Duodenal mucosa (tissue), 2 donors: ENCODE data around the gene NIM1K.

ENCODE experiments used
- H3K27ac ChIP-seq: one replicate; pipeline ENCODE4 v1.7.0; 2013; ENCODE audit warnings: low read depth, low read length
- H3K27me3 ChIP-seq, 2 donors: one replicate each; pipeline ENCODE4 v1.7.0; 2013; ENCODE audit warnings: low read length in 2 of 2, control low read depth in 1 of 2; ENCODE audit not compliant: insufficient read depth in 2 of 2, control insufficient read depth in 1 of 2
- H3K36me3 ChIP-seq, 2 donors: one replicate each; pipeline ENCODE4 v1.7.0; 2013; ENCODE audit warnings: low read length in 2 of 2, control low read depth in 1 of 2; ENCODE audit not compliant: insufficient read depth in 2 of 2, control insufficient read depth in 1 of 2
- H3K4me1 ChIP-seq, 2 donors: one replicate each; pipeline ENCODE4 v1.7.0; 2013; ENCODE audit warnings: low read length in 2 of 2, control low read depth in 1 of 2; ENCODE audit not compliant: insufficient read depth in 2 of 2, control insufficient read depth in 1 of 2
- H3K4me3 ChIP-seq, 2 donors: one replicate each; pipeline ENCODE4 v1.7.0; 2013; ENCODE audit warnings: low read length in 2 of 2, low read depth in 1 of 2
- H3K9ac ChIP-seq, 2 donors: one replicate each; pipeline ENCODE4 v1.7.0; 2013; ENCODE audit warnings: low read length in 2 of 2, low read depth in 1 of 2
- H3K9me3 ChIP-seq, 2 donors: one replicate each; pipeline ENCODE4 v1.7.0; 2013; ENCODE audit warnings: low read length in 2 of 2, control low read depth in 1 of 2; ENCODE audit not compliant: control insufficient read depth in 1 of 2

The NIM1K gene

DNA sequence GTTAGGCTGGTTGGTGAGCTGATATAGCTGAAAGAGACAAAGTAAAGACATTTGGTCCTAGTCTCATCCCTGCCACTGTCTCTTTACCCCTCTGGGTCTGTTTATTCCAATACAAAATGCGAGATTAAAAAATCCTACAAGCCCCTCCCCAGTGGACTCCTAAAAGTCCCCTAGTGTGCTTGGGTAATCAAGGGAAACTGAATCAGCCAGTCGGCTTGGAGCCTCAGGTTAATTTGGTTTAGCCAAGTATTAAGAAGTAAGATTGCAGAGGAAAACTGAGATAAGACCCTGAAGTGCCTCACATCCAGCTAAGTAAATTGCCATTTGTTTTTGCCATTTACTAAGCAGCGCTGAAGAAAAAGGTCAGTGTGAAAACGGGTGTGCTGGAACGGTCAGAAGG is 10.4 kb downstream of the NIM1K start:
- H3K9ac ChIP-seq, result no peak overlapping the region
- no peaks in the 10 kb centered on the region for H3K4me1 ChIP-seq
- no peak overlapping the region for H3K4me3 ChIP-seq
- H3K27ac ChIP-seq, result no peak overlapping the region
- no peaks in the 10 kb centered on the region for H3K9me3 ChIP-seq
- H3K27me3 ChIP-seq, result peaks cover 0 to 3% of the 10 kb centered on the region in 2 donors
- no peaks in the 10 kb centered on the region for H3K36me3 ChIP-seq

DNA sequence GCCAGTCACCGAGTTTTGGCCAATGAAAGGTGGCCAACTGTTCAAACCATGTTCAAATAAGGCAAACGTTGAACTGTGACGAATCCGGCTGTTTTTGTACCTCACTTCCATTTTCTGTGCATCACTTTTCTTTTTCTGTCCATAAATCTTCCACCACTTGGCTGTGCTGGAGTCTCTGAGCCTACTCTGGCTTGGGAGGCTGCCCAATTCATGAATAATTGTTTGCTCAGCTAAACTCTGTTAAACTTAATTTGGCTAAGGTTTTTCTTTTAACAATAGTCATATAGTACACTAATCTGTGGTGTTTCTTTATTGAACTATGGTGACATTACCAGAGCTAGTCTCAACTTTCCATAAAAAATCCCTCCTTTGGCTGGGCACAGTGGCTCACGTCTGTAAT is 11.3 kb downstream of the NIM1K start:
- Histone ChIP-seq H3K9me3 (no peaks in the 10 kb centered on the region), H3K4me3 (no peak overlapping the region), H3K4me1 (no peaks in the 10 kb centered on the region), H3K9ac (no peak overlapping the region), H3K27ac (no peak overlapping the region), H3K27me3 (peaks cover 0 to 3% of the 10 kb centered on the region in 2 donors), H3K36me3 (no peaks in the 10 kb centered on the region)

DNA sequence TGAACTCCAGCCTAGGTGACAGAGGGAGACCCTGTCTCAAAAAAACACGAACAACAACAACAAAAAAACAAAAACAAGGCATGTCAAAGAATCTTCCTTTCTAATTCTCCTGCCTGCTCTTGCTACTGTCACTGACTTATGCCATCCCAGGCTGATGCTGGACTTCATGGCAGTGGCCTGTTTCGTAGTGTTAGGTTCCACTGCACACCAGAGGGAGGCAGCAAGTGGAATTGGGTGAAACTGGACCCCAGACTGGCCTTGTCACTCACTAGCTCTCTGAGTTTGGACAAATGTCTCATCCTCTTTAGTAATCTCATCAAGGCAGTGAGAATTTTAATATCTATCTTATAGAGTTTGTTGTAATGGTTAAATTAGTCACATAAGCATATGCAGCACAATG is 12.9 kb downstream of the NIM1K start:
- Histone ChIP-seq H3K9ac (no peak overlapping the region), H3K4me3 (no peak overlapping the region), H3K27me3 (peaks cover 0 to 3% of the 10 kb centered on the region in 2 donors), H3K9me3 (no peaks in the 10 kb centered on the region), H3K4me1 (peaks cover 4 to 6% of the 10 kb centered on the region in 2 donors), H3K36me3 (no peaks in the 10 kb centered on the region), H3K27ac (no peak overlapping the region)

DNA sequence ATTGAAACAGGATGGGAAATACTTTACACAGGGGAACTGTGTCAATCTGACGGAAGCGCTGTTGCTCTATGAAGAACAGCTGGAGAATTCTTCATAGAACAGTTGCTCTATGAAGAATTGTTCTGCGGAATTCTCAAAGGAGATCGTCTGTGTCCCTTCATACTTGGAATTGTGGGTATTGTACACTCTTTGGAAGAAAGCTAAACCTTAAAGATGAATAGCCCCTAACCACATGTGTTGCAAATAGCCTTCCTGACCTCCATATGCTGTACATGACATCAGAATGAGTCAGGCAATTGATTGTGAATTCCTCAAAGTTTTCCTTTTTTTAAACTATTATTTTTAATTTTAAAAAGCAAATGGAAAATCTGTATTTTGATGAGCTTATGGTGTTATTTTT is 15.6 kb downstream of the NIM1K start:
- Histone ChIP-seq H3K4me3 (no peak overlapping the region), H3K36me3 (no peaks in the 10 kb centered on the region), H3K27me3 (peaks cover 0 to 3% of the 10 kb centered on the region in 2 donors), H3K27ac (no peak overlapping the region), H3K4me1 (peaks cover 4 to 6% of the 10 kb centered on the region in 2 donors), H3K9ac (no peak overlapping the region), H3K9me3 (no peaks in the 10 kb centered on the region)

DNA sequence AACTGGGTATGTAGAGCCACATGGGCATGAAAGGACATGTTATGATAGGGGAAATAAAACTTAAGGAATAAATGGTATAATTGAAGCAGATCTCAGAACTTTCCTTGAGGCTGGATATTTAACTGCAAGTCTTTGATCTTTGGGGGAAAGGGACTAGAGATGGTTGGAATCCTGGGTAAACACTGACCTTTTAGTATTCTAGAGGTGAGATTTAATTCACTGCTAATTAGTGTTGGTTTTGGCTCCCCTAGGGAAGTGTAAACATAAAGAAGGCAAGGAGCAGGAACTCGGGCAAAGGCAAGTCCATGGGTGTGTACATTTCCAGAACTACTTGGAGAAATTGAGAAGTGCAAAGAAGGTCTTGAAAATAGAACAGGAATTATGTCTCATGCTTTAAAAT is 16.6 kb downstream of the NIM1K start:
- no peaks in the 10 kb centered on the region for H3K9me3 ChIP-seq
- H3K27ac ChIP-seq, result no peak overlapping the region
- no peak overlapping the region for H3K4me3 ChIP-seq
- no peak overlapping the region for H3K9ac ChIP-seq
- peaks cover 0 to 3% of the 10 kb centered on the region in 2 donors for H3K27me3 ChIP-seq
- H3K4me1 ChIP-seq, result peaks cover 4 to 6% of the 10 kb centered on the region in 2 donors
- no peaks in the 10 kb centered on the region for H3K36me3 ChIP-seq

DNA sequence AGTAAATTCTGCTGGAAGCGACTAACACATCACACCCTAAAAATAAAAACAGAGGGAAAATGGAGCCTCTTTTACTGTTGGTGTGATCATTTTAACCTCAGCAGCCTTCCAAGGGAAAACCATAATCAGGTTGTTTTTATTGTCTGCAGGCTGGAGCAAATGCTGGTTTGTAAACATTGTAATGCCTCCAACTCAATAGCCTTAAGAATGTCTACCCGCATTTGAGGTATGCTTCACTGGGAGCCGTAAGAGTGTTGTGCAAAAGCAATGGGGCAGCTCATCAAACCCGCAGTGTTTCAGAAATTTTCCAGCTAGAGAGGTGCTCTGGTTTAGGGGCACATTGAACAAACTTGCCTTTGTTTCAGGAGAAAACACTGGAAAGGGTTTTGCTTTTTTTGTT is 17.0 kb downstream of the NIM1K start:
- no peaks in the 10 kb centered on the region for H3K36me3 ChIP-seq
- no peak overlapping the region for H3K4me3 ChIP-seq
- peaks cover 4 to 6% of the 10 kb centered on the region in 2 donors for H3K4me1 ChIP-seq
- H3K27ac ChIP-seq, result no peak overlapping the region
- no peak overlapping the region for H3K9ac ChIP-seq
- H3K27me3 ChIP-seq, result peaks cover 0 to 3% of the 10 kb centered on the region in 2 donors
- H3K9me3 ChIP-seq, result no peaks in the 10 kb centered on the region

DNA sequence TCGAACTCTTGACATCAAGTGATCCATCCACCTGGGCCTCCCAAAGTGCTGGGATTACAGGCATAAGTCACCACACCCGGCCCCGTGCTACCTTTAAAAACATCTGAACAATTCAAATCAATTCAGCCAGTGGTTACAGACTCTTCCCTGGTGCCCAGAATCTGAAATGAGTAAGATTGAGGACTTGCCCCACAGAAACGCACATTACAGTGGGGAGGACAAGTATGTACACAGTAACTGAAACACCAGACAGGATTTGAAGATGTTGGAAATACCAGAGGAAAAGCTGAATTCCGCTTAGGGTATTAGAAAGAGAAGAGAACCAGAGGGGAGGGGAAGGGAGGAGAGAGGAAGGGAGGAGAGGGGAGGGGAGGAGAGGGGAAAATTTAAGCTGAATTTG is 17.8 kb downstream of the NIM1K start:
- no peaks in the 10 kb centered on the region for H3K36me3 ChIP-seq
- H3K4me1 ChIP-seq, result peaks cover 4 to 6% of the 10 kb centered on the region in 2 donors
- peaks cover 0 to 3% of the 10 kb centered on the region in 2 donors for H3K27me3 ChIP-seq
- H3K9ac ChIP-seq, result no peak overlapping the region
- no peaks in the 10 kb centered on the region for H3K9me3 ChIP-seq
- no peak overlapping the region for H3K4me3 ChIP-seq
- H3K27ac ChIP-seq, result no peak overlapping the region

DNA sequence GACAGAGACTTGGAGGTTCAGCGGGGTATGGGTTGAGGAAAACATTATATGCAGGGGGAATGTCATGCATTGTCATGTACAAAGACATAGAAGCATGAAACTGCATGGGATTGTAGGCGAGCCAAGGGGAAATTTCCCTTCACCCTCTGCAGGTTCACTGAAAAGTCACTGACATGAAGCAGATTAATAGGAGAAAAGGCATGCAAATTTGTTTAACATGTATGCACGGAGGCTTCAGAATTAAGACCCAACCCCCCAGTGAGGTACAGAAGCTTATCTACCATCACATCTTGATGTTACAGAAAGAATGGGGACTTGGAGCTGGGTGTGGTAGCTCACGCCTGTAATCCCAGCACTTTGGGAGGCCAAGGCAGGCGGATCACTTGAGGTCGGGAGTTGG is 18.5 kb downstream of the NIM1K start:
- H3K27ac ChIP-seq, result no peak overlapping the region
- H3K4me3 ChIP-seq, result no peak overlapping the region
- no peak overlapping the region for H3K9ac ChIP-seq
- H3K27me3 ChIP-seq, result peaks cover 0 to 3% of the 10 kb centered on the region in 2 donors
- H3K9me3 ChIP-seq, result no peaks in the 10 kb centered on the region
- no peaks in the 10 kb centered on the region for H3K36me3 ChIP-seq
- peaks cover 4 to 6% of the 10 kb centered on the region in 2 donors for H3K4me1 ChIP-seq

DNA sequence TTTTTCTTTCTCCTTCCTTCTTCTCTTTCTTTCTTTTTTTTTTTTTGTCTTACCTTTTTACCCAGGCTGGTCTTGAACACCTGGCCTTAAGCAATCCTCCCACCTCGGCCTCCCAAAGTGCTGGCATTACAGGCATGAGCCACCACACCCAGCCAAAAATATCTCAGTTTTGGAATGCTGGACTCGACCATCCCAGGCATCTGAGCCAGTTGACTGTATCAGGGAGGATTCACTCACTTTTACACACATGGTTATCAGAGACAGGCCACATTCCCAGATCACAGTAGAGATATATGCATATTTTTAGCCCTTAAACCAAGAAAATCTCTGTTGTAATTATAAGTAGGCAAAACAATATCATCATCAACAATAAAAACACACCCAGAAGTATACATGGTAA is 21.9 kb downstream of the NIM1K start:
- H3K36me3 ChIP-seq, result no peaks in the 10 kb centered on the region
- no peak overlapping the region for H3K9ac ChIP-seq
- H3K9me3 ChIP-seq, result no peaks in the 10 kb centered on the region
- no peaks in the 10 kb centered on the region for H3K27me3 ChIP-seq
- peaks cover 2 to 3% of the 10 kb centered on the region in 2 donors for H3K4me1 ChIP-seq
- no peak overlapping the region for H3K27ac ChIP-seq
- H3K4me3 ChIP-seq, result no peak overlapping the region

DNA sequence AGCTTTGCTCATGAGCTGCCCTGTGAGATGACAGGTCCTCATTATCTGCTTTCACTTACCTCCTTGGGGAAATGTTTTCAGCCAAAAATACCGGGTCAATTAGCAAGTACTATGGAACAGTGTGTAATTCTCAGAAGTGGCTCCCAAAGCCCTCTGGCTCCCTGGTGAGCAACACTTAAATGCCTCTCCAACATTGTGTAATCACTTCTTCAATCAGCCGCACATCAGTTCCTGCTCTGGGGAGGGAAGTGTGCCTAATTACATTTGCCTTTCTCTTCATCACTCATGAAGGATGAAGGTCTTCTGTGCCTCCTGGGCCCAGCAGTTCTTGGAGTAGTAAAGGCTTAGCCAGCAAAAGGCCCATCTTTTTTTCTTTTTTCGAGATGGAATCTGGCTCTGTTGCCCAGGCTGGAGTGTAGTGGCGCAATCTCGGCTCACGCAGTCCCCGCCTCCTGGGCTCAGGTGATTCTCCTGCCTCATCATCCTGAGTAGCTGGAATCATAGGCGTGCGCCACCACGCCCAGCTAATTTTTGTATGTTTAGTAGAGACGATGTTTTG is 23.1 kb downstream of the NIM1K start:
- Histone ChIP-seq H3K9ac (no peak overlapping the region), H3K36me3 (no peaks in the 10 kb centered on the region), H3K27ac (no peak overlapping the region), H3K4me3 (no peak overlapping the region), H3K4me1 (no peaks in the 10 kb centered on the region), H3K27me3 (no peaks in the 10 kb centered on the region), H3K9me3 (no peaks in the 10 kb centered on the region)

DNA sequence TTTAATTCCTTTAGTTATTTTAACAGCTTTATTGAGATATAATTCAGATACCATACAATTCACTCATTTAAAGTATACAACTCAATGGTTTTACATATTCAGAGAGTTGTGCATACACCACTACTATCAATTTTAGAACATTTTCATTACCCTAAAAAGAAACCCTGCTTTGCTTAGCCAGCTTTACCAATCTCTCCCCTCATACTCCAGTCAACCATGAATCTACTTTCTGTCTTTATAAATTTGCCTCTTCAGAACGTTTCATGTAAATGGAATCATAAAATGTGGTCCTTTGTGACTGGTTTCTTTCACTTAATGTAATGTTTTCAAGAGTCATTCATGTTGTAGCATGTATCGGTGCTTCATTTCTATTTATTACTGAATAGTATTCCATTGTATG is 24.9 kb downstream of the NIM1K start:
- no peaks in the 10 kb centered on the region for H3K4me1 ChIP-seq
- H3K27ac ChIP-seq, result no peak overlapping the region
- H3K9ac ChIP-seq, result no peak overlapping the region
- H3K9me3 ChIP-seq, result no peaks in the 10 kb centered on the region
- H3K27me3 ChIP-seq, result no peaks in the 10 kb centered on the region
- H3K36me3 ChIP-seq, result no peaks in the 10 kb centered on the region
- H3K4me3 ChIP-seq, result no peak overlapping the region
